Measurements from ENCODE around the gene APEX2. TPM values are rescaled to one million over a fixed set of nuclear protein-coding genes. Genes with fewer than 3 reads are reported as not detected.
"Not testable (repeated sequence)": the region's sequence is repeated elsewhere in the genome, so short reads cannot be mapped to it uniquely, and the experiment has no call there.

Gene APEX2
- total RNA-seq, 1 donor from 2014 or later: 18.7 TPM

- DNase-seq (ENCODE audit: low spot score): no peak
Observed at GRCh38 chrX:55008571-55009358, 8.6 kb downstream of the APEX2 start.

GRCh38 chrX:55011294-55011693 lies 11.1 kb downstream of the APEX2 start:
- no peak for DNase-seq (ENCODE audit: low spot score)

GRCh38 chrX:55014897-55015299 lies 14.7 kb downstream of the APEX2 start:
- DNase-seq (ENCODE audit: low spot score): no peak

GRCh38 chrX:55026143-55026542 lies 26.0 kb downstream of the APEX2 start:
- no peak for DNase-seq (ENCODE audit: low spot score)

GRCh38 chrX:55026840-55027239 lies 26.7 kb downstream of the APEX2 start:
- no peak for DNase-seq (ENCODE audit: low spot score)

- DNase-seq (ENCODE audit: low spot score): no peak
Observed at GRCh38 chrX:55028040-55028439, 27.9 kb downstream of the APEX2 start.

DNA sequence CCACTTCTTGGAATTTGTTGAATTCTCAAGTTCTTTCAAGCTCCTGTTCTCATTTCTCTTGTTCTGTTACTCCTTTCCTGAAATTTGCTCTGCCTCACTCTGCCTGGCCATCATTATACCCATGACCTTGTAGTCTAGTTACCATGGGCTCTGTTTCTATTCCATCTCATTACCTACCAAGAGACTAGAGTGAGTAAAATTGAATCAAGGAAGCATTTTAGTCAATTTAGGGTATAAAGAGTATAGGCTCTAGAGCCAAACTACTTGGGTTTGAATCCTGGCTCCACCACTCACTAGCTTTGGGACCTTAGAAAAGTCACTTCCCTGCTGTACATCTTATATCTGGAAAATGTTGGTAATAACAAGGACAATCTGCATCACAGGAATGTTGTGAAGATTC lies 28.4 kb downstream of the APEX2 start:
- no peak for DNase-seq (ENCODE audit: low spot score)

DNA sequence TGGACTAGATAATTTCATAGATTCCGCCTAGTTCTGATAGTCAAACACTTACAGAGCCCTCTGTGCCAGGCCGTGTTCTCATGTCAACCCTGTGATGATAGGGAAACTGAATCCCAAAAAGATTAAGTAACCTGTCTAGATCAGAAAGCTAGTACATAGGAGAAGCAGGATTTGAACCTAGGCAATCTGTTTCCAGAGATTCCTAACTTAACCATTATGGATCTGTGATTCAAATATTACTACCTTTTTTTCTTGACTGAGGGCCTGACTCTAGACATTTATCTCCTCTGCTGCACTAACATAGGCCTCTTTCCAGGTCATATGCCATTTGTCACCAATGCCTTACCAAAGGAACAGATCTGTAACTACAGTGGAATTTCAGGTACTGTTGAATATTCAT lies 29.1 kb downstream of the APEX2 start:
- DNase-seq (ENCODE audit: low spot score): no peak

- DNase-seq (ENCODE audit: low spot score): no peak
Observed at GRCh38 chrX:55030271-55031205, 30.4 kb downstream of the APEX2 start, which contains the start of gene ALAS2. ALAS2 (minus strand) TSS chrX:55030977; CDS start chrX:55026000, 4,977 bp downstream.

GRCh38 chrX:55033429-55033828 lies 33.3 kb downstream of the APEX2 start:
- no peak for DNase-seq (ENCODE audit: low spot score)

DNA sequence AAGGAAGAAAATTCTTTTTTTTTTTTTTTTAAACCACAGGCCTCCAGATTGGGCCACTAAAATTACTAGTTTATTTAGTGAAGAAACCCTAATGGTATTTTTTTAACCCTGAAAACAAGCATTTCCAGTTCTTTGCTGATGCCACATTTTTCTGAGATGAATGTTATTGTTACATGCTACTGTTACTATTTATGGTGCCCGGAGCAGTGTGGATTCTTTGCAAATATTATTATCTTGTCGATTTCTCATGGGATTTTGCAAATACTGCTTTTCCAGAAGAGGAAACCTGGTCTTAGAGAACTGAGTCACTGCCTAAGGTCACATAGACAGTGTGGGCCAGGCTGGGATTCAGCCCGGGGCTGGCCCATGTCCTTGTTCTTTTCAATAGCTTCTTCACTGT lies 39.3 kb downstream of the APEX2 start:
- no peak for DNase-seq (ENCODE audit: low spot score)

DNA sequence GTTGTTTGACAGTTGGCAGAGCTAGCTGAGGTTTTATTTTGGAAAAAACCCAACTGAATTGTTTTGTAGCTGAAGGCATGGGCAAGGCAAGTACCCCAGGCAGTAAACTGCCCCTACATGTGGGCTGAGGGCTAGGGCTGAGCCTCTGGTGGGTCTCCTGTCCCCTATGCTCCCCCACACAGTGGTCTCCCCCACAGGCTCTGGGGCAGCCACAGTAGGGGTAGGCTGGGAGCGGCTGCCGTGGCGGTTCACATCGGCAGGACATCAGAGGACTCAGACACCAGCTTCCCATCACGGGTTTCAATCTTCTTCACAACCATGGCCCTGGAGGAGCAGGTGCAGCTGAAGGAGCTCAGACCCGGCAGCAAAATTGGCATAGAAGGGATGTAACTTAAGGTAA lies 41.4 kb downstream of the APEX2 start:
- DNase-seq (ENCODE audit: low spot score): no peak

DNA sequence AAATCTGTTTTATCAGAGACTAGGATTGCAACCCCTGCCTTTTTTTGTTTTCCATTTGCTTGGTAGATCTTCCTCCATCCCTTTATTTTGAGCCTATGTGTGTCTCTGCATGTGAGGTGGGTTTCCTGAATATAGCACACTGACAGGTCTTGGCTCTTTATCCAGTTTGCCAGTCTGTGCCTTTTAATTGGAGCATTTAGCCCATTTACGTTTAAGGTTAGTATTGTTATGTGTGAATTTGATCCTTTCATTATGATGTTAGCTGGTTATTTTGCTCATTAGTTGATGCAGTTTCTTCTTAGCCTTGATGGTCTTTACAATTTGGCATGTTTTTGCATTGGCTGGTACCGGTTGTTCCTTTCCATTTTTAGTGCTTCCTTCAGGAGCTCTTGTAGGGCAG lies 50.4 kb downstream of the APEX2 start:
- not testable (repeated sequence) for DNase-seq (ENCODE audit: low spot score)

DNA sequence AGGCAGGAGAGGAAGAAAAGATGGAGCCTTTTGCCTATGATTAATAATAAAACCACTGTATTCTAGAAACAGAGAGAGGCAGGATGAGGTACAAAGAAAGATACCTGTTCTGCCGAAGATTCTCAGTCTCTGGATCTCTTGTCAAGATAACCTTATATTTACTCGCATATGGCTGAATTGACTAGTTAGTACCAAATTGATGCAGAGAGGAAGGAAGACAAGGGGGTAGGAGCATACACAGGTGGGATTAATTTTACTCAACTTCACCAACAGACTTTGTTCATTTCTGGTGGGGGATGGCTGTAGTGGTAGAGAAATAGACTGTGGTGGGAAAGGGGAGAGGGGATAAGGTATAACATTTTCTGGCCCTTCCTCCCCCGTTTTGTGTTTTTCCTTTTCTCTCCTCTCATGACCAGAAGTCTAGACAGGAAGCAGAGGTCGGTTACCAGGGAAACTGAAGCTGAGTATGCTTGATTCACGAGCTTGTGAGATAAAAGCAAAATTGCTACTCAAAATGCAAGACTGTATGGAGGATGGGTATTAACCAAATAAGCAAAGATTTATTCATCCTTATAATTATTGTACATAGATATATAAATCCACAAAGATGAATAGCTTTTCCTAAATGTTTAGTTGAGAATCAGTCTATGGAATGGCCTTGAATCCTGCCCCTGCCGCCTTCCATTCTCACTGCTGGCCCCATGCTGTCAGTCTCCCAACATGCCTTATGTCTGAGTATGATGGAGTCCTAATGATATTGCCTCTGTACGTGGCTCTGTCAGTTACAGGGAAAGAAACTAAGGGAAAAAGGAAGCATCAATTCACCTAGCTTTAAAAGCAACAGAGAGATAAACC lies 56.9 kb downstream of the APEX2 start:
- no peak for DNase-seq (ENCODE audit: low spot score)

- DNase-seq (ENCODE audit: low spot score): no peak
Observed at GRCh38 chrX:55057675-55058249, 57.6 kb downstream of the APEX2 start.

Other genes with a start within 250 kb of the APEX2 start
- not detected for gene ITIH6, start 202.1 kb upstream of the APEX2 start, total RNA-seq
- 162 TPM for gene MAGED2, start 192.6 kb upstream of the APEX2 start, total RNA-seq
- gene TRO, start 79.5 kb upstream of the APEX2 start, total RNA-seq: 11.3 TPM
- gene PFKFB1, start 6.2 kb upstream of the APEX2 start, total RNA-seq: 0.89 TPM
- gene ALAS2, start 30.6 kb downstream of the APEX2 start, total RNA-seq: 0.60 TPM
- not detected for gene PAGE2B, start 74.7 kb downstream of the APEX2 start, total RNA-seq
- not detected for gene PAGE2, start 88.7 kb downstream of the APEX2 start, total RNA-seq
- not detected for gene PAGE5, start 220.0 kb downstream of the APEX2 start, total RNA-seq